HG02798 (cell line): ENCODE measurements around the gene FPGS.

Experiments used
- ATAC-seq: cut with Tn5 transposase; IDR thresholded peaks from one replicate; pipeline ENCODE4 v1.9.1; 2021; ENCODE audit warnings: mild to moderate bottlenecking; ENCODE audit not compliant: unreplicated experiment, poor library complexity

FPGS gene

DNA sequence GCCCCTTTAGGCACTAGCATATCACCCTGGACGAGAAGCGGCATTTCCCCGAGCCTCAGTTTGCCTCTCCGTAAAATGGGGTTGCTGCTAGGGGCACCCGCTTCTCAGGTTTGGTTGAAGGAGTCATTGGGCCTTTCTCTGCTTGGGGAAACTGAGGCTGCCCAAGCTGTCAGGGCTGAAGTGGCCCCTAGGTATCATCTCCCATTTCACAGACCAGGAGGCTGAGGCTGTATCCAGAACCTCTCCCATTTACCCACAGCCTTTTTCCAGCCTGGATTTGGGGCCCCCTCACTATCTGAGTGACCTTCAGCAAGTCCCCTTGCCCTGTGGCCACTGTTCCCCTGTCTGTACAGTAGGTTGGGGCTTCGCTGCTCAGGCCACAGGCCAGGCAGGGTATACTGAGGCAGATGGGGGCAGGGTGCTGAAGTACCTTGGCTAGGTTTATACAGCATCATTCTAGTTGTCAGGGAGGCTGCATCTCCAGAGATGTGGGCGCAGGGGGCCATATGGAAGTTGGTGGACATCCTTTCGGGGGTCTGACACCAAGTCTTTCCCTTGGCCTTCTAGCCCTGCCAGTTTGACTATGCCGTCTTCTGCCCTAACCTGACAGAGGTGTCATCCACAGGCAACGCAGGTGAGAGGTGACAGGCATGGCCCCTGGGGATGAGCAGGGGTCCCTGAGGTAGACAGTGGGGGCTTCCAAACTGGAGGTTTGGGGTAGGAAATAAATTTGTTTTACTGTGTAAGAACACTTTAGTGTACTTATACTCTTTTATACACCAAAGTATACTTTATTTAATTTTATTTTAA lies 7.9 kb downstream of the FPGS start:
- ATAC-seq, result no peak

DNA sequence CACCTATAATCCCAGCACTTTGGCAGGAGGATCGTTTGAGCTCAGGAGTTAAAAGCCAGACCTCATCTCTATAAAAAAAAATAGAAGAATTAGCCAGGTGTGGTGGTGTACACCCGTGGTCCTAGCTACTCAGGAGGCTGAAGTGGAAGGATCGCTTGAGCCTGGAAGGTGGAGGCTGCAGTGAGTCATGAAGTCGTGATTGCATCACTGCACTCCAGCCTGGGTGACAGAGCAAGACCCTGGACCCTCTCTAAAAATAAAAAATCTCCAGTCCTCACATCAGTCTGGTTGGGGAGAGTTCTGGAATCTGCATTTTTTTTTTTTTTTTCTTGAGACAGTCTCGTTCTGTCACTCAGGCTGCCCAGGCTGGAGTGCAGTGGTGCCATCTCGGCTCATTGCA lies 9.3 kb downstream of the FPGS start:
- no peak for ATAC-seq

DNA sequence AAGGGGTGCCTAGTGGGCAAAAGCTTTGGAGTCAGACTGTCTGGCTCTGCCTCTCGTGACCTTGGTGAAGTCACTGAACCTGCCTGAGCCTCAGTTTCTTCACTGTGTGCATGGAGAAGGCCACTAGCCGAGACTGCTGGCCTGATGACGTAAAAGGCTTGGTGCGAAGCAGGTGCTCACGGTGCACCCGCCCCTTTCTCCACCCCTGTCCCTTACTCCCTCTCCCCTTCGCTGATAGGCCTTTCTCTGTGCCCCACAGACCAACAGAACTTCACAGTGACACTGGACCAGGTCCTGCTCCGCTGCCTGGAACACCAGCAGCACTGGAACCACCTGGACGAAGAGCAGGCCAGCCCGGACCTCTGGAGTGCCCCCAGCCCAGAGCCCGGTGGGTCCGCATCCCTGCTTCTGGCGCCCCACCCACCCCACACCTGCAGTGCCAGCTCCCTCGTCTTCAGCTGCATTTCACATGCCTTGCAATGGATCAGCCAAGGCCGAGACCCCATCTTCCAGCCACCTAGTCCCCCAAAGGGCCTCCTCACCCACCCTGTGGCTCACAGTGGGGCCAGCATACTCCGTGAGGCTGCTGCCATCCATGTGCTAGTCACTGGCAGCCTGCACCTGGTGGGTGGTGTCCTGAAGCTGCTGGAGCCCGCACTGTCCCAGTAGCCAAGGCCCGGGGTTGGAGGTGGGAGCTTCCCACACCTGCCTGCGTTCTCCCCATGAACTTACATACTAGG lies 10.4 kb downstream of the FPGS start:
- no peak for ATAC-seq

DNA sequence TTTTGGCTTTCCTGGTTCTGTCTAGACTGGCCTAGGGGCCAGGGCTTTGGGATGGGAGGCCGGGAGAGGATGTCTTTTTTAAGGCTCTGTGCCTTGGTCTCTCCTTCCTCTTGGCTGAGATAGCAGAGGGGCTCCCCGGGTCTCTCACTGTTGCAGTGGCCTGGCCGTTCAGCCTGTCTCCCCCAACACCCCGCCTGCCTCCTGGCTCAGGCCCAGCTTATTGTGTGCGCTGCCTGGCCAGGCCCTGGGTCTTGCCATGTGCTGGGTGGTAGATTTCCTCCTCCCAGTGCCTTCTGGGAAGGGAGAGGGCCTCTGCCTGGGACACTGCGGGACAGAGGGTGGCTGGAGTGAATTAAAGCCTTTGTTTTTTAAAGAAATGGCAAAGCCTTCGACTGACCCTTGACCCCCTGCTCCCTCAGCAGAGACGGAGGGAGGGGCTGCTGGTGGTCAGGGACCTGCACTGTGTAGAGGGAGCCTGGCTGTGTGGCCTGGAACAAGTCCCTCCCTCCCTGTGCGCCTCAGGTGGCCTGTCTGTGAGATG lies 11.1 kb downstream of the FPGS start:
- ATAC-seq, result no peak

DNA sequence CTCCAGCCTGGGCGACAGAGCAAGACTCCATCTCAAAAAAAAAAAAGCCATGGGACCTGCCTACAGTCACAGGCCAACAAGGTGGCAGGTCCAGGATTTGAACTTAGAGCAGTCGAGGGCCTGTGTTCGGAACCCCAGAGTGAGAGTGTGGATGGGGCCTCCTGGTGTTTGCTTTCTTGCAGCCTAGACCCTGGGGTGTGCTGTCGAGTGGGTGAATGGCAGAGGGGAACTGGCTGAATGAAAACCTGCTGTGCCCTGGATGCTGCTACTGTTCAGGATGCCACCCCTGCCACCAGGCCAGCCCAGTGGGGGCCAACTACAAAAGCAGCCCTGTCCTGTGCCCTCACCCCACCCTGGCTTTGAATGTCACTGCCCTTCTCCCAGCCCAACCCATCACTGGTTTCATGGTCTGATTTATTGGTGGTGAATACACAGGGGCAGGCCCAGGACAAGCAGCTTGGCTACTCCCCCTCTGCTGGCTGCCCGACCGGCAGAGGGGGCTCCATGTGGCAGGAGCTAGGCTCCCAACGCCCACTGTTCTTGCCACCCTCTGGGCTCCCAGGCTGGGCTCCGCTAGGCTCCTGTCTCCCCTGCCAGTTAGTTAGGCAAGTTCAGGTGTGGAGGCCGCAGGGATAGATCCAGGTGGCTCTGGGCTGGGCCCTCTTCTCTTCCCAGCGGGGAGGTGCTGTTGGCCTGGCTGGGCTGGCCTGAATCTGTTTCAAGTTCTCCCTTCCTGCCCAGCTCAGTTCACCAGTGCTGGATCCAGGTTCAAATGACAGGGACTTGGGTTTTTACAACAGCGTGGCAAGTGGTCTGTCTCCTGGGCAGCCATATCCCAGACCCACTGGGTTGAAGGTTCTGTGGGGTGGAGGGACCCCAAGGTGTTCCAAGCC lies 12.2 kb downstream of the FPGS start:
- no peak for ATAC-seq

DNA sequence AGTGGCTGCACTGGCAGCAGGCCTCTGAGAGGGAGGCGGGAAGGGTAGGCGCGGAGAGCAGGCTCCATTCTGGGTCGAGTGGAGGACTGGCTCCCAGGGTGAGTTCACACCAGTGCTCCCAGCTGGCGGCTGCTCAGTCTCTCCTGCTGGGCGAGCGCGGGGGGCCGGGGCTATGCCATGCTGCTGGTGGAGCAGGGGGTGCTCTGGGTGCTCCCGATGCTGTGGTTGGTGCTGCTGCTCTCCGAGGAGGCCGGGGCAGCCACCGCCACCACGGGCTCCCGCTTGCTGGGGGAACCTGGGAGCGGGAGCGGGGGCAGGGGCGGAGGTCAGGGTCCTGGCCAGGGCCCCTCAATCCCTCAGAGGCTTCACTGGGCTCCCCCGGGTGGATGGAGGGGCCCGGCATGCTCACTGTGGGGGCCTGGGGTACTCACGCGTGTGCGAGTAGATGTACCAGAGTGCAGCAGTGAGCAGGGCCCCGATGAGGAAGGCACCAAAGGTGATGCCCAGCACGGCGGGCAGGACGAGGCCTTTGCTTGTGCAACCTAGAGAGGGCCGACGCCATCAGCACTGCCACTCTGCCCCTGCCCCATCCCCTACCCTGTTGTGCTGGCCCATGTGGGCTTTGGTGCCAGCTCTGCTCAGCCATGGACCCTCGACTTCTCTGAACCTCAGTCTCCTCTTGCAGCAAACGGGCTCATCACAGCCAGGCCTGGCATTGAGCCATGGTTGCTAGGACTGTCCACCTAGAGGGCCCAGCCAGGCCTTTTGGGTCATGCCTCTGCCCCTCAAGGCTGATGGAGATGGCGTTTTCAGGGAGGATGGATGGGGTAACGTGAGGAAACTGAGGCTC lies 13.1 kb downstream of the FPGS start:
- no peak for ATAC-seq

DNA sequence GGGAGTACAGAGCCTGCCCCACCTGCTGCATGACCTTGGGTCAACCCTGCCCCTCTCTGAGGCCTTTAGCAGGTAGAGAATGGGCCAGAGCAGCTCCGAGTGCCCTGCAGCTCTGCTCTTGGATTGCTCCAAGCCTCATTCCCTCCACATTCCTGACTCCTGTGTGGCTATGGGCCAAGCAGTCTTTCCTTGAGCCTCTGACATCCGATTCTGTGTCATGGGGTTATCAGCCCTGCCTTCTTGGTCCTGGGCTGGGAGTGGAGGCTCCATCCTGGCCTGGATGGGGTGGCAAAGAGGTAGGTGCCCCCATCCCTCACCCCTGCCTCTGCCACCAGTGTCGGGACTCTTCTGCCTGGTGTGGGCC lies 13.7 kb downstream of the FPGS start:
- no peak for ATAC-seq

DNA sequence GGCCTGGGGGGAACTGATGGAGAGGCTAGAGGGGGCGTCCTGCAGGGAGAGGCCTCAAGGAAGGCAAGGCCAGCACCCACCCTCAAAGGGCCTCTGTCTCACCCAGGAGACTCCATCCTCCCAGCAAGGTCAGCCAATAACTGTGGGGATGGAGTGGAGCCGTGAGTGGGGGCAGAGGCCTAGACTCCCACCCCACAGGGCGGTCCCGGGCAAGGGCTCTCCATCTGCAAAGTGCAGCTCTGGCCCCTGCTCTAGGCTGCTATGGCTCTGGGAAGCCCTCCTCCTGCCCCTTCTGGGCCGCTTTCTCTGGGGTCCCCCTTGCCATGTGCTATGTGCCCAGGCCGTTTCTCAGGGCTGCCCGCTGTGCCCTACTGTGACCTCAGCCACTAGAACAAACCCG lies 14.0 kb downstream of the FPGS start:
- ATAC-seq, result no peak

DNA sequence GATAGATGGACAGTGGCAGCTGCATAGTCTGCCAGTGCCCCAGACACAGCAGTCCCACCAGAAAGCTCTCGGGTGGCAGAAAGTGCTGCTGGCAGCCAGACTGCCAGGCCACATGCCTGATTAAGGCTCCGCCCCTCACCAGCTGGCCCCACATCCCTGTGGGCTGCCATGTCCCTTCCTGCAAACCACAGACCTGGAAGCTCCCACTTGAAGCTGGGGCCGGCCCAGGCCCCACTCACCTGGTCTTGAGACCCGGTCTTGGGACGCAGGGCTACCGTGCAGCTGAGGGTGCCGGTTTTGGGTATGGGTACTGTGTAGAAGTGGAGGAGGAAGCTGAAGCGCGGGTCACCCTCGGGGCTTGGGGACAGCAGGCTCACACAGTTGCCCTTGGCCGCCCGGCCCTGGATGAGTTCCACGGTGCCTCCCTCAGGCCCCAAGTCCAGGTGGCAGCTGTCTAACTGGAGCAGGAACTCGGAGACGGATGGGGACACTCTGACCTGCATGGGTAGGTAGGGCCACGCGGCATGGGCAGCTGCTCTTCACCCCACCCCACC lies 15.3 kb downstream of the FPGS start:
- ATAC-seq, result no peak

DNA sequence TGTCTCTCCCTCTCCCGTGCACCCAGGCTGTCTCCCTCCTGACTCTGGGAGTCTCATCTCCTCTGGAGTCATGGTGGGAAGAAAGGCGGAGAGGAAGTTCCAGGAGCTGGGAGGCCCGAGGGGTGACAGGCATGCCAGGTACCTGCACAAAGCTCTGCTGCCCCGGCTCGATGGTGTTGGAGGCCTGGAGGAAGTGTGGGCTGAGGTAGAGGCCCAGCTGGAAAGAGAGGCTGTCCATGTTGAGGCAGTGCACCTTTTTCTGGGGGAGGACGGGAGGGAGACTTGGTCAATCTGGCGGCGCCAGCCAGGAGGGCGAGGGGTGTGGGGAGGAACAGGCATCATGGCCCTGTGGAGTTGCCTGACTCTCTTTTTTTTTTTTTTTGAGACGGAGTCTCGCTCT lies 15.9 kb downstream of the FPGS start:
- no peak for ATAC-seq

DNA sequence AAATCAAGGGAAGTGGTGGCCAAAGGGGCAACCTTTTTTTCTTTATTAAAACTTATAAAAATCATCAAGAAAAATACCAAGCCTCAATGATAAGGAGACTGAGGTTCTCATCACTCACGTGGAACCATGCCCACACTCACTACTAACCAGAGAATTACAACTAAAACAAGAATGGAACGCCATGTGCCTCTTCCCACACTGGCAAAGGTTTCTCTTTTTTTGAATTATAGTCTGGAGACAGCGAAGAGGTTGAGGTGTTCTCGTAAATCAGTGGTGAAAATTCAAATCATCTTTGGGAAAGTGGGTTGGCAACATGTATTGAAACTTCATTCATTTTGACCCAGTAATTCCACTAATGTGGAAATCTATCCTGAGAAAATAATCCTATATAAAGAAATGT lies 19.4 kb downstream of the FPGS start:
- no peak for ATAC-seq

DNA sequence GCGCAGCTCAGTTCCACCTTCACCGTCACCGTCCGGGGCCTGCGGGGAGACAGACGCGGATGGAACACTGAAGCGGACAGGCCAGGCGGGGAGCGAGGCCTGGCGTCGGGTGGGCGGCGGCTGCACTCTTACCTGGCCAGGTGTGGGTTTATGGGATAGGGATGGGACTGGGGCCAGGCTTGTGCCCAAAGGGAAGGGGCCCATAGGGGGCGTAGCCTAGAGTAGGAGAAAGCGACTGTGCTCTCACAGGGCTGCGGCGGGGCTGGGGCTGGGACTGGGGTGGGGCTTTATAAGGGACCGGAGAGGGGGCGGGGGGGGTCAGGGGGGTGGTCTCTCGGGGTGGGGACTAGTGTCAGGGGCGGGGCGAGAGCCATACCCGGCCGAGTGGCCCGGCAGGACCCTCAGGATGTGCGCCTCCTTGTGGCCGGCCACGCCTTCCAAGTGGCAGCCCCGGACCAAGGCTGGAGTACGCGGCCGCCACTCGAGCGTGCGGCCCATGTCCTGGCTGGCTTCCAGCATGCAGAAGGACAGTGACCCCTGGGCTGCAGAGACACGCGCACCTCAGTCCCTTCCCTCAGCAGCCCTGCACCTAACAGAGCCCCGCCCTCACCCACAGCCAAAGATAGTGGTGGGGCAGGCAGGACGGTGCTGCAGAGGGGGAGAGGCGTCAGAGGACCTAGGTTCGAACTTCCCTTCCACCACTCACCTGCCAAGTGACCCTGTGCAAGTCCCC lies 22.8 kb downstream of the FPGS start:
- no peak for ATAC-seq

DNA sequence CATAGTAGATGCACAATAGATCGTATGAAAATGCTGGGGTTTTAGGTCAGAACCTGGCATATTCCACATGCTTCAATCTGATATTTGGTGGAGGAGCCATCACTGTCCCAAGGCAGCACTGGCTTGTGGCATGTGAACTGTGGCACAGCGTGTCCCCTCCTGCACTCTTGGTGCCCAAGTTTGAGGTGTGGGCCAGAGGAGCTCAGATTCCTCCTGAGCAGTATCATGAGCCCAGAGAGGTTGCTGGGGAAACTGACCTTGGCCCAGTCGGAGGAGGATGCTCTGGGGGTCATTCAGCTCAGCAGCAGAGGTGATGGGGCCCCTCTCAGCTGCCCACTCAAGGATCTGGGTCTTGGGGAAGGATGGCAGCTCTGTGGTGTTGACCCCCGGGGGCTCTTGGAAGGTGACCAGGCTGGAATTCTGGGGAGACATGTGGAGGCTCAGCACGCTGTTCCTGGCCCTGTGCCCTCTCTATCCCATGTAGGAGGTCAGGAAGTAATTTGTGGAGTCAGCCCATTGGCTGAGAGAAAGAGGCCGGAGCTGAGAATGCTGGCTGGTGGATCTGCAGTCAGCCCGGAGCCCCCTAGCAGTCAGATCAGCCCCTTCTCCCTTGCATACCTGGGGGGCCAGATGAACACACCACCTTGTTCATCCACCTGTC lies 23.7 kb downstream of the FPGS start:
- no peak for ATAC-seq

DNA sequence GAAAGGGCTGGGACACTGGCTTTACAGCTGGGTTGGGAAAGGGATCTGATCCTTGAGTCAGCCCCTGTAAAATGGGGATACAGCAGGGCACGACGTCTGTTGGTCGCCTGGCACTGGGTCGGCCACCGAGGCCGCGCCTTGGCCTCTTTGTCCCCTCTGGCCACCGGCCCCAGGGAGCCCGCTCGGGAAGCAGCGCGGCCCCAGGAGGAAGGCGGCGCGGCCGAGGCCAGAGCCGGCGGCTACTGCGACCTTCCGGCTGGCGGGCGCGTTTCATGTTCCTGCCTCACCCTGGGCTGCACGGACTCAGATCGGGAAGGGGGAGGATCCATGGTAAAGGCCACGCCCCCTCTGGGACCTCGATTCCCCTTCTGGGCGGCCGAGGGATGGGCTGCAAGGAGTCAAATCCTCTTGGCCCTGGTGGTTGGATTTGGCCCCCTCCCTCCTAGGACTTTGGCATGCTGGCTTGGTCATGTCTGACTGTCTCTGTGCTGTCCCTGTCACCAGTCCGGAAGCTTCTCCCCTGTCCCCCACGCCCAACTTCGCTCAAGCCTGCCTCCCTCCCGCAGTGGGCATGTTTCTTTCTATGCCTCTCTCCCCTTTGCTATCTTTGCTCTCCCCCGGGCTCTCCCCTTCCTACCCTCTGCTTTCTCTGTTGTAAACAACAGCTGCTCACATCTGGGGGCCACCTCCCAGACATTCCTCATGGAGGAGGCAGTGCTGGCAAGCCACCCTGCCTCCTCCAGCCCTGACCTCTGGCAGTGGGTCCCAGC lies 25.8 kb downstream of the FPGS start:
- no peak for ATAC-seq

DNA sequence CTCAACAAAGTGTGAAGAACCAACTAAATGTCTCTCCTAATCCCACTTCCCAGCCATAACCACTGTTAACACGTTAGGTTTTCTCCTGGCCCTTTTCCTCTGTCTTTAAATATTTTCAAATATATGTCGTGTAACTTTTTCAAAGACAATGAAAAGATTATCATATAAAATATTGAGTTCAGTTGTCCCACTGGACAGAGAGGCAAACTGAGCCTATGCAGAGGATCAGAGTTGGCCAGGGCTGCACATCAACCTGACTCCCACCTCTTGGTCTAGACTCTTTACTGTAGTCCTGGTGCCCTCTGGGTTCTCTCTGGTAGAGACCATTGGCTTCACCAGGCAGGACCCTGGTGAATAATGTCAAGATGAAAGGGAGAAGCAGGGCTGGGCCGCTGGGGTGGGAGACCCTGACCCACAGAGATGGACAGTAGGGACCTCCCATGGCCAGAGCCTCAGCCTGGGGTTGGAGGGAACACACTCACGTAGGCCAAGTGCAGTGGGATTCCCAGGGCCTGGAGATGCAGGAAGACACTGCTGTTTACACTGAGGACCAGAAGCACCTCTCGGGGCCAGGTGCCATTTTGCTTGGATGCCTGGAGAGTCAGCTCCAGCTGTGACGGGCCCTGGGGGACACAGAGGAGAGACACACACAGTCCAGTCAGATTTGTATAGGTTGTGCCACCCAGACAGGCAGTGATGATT lies 26.7 kb downstream of the FPGS start:
- ATAC-seq, result no peak

DNA sequence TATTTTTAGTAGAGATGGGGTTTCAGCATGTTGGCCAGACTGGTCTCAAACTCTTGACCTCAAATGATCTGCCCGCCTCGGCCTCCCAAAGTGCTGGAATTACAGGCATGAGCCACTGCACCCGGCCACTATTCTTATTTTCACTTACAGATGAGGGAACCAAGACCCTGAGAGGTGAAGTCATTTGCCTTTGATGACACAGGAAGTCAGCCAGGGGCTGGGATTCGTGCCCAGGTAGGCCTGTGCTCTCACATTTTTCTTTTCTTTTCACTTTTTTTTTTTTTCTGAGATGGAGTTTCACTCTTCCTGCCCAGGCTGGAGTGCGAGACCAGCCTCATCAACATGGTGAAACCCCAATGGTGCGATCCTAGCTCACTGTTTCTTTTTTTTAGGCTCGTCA lies 29.6 kb downstream of the FPGS start:
- no peak for ATAC-seq

DNA sequence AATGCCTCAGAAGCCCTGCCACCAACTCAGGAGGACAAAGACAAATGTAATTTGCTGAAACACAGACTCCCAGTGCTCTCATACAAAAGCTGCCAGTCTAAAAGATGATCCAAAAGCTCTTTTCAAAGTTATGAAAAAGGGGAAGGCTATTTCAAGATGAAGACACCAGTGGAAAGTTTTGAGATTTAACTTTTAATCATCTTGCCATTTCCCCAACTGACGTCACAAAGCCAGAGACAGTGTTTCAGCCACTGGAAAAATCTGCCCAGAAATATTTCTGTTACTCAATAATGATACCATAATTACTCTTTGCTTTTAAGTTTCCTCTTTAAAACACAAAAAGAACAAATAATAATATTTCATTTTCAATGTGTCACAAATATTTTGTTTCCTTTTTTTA lies 30.9 kb downstream of the FPGS start:
- ATAC-seq, result no peak
